ENCODE measurements around the gene SMIM30. TPM values are rescaled to one million over a fixed set of nuclear protein-coding genes. Genes with fewer than 3 reads are reported as not detected.

Gene SMIM30
- total RNA-seq, 1 experiment from 2014 or later: 32.3 TPM

DNA sequence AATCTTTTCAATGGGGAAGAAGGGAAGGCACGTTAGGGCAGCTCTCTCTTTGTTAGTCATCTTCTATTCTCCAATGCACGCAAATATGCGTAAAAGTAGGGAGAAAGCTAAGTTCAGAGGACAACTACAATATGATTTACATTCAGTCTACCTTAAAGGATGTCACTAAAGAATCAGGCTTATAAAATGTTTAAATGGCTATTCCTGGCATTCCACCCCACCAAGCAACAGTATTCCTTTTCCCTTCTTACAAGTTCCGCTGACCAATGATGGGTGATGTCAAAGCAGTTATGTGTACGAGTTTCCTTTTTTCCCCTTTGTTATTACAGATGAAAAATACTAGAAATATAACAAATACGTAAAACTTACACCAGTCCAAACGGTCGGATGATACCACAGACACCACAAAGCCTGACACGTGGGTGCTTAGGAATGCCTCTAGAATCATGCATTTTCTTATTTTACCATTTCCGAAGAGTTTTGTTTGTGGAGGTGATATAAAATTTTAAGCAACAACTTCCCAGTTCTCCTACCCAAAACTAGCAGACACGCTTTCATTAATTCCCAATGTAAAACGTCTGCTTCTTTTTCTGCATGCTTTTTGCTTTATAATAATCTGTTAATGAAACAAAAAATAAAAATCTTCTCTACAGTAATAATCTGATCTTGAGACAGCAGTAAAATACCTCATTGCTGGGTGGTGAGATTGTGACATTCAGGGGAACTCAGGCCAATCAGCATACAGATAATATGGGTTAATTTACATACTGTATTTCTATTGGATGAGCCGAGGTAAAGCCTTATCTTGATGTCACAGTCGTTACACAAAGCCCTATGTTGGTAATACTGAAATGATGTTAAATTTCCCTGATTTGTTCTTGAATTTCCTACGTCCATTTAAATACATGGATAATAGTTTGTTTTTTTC, 31.0 kb downstream of the SMIM30 start:
- Histone ChIP-seq H3K14ac (ENCODE audit: insufficient read depth, low read length) (no peak overlapping the region), H3K79me2 (ENCODE audit: insufficient read depth, low read length) (no peaks in the 10 kb centered on the region), H3K9ac (ENCODE audit: extremely low read depth, insufficient read length, low read length) (no peak overlapping the region), H3K27ac (ENCODE audit: insufficient read length, low read depth, low read length) (no peak overlapping the region), H3K18ac (ENCODE audit: insufficient read length, low read depth, low read length) (no peak overlapping the region), H3K27me3 (ENCODE audit: insufficient read depth, low read length) (peaks cover 23% of the 10 kb centered on the region; the same call in 1 of the 2 replicates), H2AFZ (ENCODE audit: low read length) (no peak overlapping the region), H3K4ac (ENCODE audit: low read depth, low read length) (no peak overlapping the region), H2BK12ac (ENCODE audit: insufficient read length, low read depth, low read length) (no peak overlapping the region), H2BK5ac (ENCODE audit: insufficient read length, low read length) (no peak overlapping the region), H4K8ac (replicated peaks; ENCODE audit: insufficient read length, low read depth, low read length) (no peak overlapping the region), H4K20me1 (ENCODE audit: control insufficient read depth, insufficient read depth, insufficient read length) (no peaks in the 10 kb centered on the region), H3K79me1 (ENCODE audit: insufficient read depth, low read depth, low read length, poor library complexity, severe bottlenecking) (no peaks in the 10 kb centered on the region), H4K5ac (ENCODE audit: insufficient read length, low read depth, low read length) (no peak overlapping the region), H2BK20ac (ENCODE audit: low read depth, low read length, poor library complexity, severe bottlenecking) (no peak overlapping the region), H2BK15ac (ENCODE audit: low read depth, low read length) (no peak overlapping the region), H4K91ac (ENCODE audit: insufficient read length, low read depth, low read length) (no peak overlapping the region), H3K23me2 (ENCODE audit: insufficient read length, low read depth, low read length, poor library complexity, severe bottlenecking) (peaks cover 3% of the 10 kb centered on the region), H3K4me2 (ENCODE audit: insufficient read depth, insufficient read length, low read length) (peak overlapping the region; percentile 73), H2AK5ac (ENCODE audit: insufficient read length, low read length) (no peak overlapping the region), H3K23ac (ENCODE audit: insufficient read length, low read depth, low read length) (no peak overlapping the region), H2BK120ac (ENCODE audit: low read depth, low read length, poor library complexity, severe bottlenecking) (no peak overlapping the region), H3T11ph (ENCODE audit: low read length) (no peak overlapping the region), H3K9me3 (ENCODE audit: control insufficient read depth, low read depth, low read length) (no peaks in the 10 kb centered on the region), H3K4me1 (ENCODE audit: insufficient read depth, low read length) (no peaks in the 10 kb centered on the region; the same call in 1 of the 2 replicates), H3K56ac (ENCODE audit: insufficient read length, low read depth, low read length) (no peak overlapping the region)
- no peak overlapping the region for H3K27ac Mint-ChIP-seq
- DNase-seq: no peak
- peaks cover 53% of the 10 kb centered on the region for H3K27me3 Mint-ChIP-seq (ENCODE audit: low read depth)
- peak overlapping the region; percentile 30 to 45; a peak in 4 of 5 replicates for H3K4me3 Mint-ChIP-seq
- WGBS (ENCODE audit: extremely low coverage, insufficient read length, low lambda C conversion rate): no CpG with 5 or more reads among the region's 15 CpGs
- H3K36me3 Mint-ChIP-seq (ENCODE audit: insufficient read depth in 1 of 3, low read depth in 3 of 3): no peaks in the 10 kb centered on the region
- peaks cover 10 to 16% of the 10 kb centered on the region in 2 experiments for H3K4me1 Mint-ChIP-seq
- no peaks in the 10 kb centered on the region for H3K9me3 Mint-ChIP-seq
- TF ChIP-seq, protein P1, sequence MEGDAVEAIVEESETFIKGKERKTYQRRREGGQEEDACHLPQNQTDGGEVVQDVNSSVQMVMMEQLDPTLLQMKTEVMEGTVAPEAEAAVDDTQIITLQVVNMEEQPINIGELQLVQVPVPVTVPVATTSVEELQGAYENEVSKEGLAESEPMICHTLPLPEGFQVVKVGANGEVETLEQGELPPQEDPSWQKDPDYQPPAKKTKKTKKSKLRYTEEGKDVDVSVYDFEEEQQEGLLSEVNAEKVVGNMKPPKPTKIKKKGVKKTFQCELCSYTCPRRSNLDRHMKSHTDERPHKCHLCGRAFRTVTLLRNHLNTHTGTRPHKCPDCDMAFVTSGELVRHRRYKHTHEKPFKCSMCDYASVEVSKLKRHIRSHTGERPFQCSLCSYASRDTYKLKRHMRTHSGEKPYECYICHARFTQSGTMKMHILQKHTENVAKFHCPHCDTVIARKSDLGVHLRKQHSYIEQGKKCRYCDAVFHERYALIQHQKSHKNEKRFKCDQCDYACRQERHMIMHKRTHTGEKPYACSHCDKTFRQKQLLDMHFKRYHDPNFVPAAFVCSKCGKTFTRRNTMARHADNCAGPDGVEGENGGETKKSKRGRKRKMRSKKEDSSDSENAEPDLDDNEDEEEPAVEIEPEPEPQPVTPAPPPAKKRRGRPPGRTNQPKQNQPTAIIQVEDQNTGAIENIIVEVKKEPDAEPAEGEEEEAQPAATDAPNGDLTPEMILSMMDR (conservative IDR thresholded peaks at IDR 0.05): no peak

Measured in H9 (cell line).